PC-9 (cell line): ENCODE results near the gene KIF5B.

Experiments used
- CTCF ChIP-seq: fragments of 200-600 bp; sonication (generic); conservative IDR thresholded peaks from 2 replicates; pipeline ENCODE4 v1.6.1; 2017; ENCODE audit warnings: mixed run types, antibody characterized with exemption, mild to moderate bottlenecking, moderate library complexity
- EZH2 ChIP-seq: fragments of 200-600 bp; sonication (generic); IDR thresholded peaks from 2 replicates; pipeline ENCODE4 v1.8.0; 2017; ENCODE audit warnings: antibody characterized with exemption, low read depth

DNA sequence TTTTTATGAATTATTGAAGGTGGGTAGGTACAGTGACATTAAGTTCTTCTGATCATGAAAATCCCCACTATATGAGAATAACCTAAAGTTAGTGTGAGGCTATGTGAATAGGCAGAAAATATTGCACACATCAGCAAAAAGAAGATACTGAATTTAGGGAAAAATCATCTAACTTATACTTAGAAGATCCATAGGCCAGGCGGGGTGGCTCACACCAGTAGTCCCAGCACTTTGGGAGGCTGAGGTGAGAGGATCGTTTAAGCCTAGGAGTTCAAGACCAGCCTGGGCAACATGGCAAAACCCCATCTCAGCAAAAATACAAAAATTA, 78.1 kb downstream of the KIF5B start:
- TF ChIP-seq EZH2 (no peak), CTCF (no peak)
